A673 (cell line): ENCODE data around the gene HS6ST2. TPM values are rescaled to one million over a fixed set of nuclear protein-coding genes. Genes with fewer than 3 reads are reported as not detected.

ENCODE experiments used
- BruUV-seq: library from RNA; stranded (reverse); fragments of 400-500 nt; replicated peaks from 2 replicates; lab custom pipeline; 2021; lab: Mats Ljungman, UMichigan
- CTCF ChIA-PET: fragments of 300-600 bp; sonication (Branson Sonifier 250); formaldehyde crosslinking; loops from one replicate; lab custom pipeline; 2022; ENCODE audit warnings: antibody characterized with exemption; lab: Charles Lee
- POLR2A ChIA-PET: fragments of 300-600 bp; sonication (Branson Sonifier 250); formaldehyde crosslinking; loops from one replicate; lab custom pipeline; 2022; ENCODE audit warnings: antibody characterized with exemption; ENCODE audit not compliant: low non-redundant PET; lab: Charles Lee
- DNase-seq: peaks from one replicate; pipeline ENCODE4 v3.0.0-alpha.2; 2015; ENCODE audit warnings: low spot score
- H3K27ac ChIP-seq: fragments of 200-600 bp; sonication (generic); 2 replicates; pipeline ENCODE4 v1.5.1; 2016; ENCODE audit warnings: mixed run types, low read depth, mild to moderate bottlenecking, mixed read lengths, antibody characterized with exemption, low read length; ENCODE audit not compliant: poor library complexity, severe bottlenecking
- H3K27me3 ChIP-seq: fragments of 200-600 bp; sonication (generic); replicated peaks from 2 replicates; pipeline ENCODE4 v1.6.1; 2017; ENCODE audit warnings: mixed run types, low read depth, mild to moderate bottlenecking, mixed read lengths, antibody characterized with exemption, low read length; ENCODE audit not compliant: insufficient read depth, poor library complexity
- H3K36me3 ChIP-seq: fragments of 200-600 bp; sonication (generic); 2 replicates; pipeline ENCODE4 v1.6.1; 2016; ENCODE audit warnings: mixed run types, mild to moderate bottlenecking, mixed read lengths, antibody characterized with exemption, low read length; ENCODE audit not compliant: insufficient read depth, poor library complexity, severe bottlenecking
- H3K4me1 ChIP-seq: fragments of 200-600 bp; sonication (generic); 2 replicates; pipeline ENCODE4 v1.6.1; 2017; ENCODE audit warnings: mixed run types, mild to moderate bottlenecking, mixed read lengths, antibody characterized with exemption, low read length; ENCODE audit not compliant: insufficient read depth, poor library complexity, severe bottlenecking
- H3K4me3 ChIP-seq: fragments of 200-600 bp; sonication (generic); 2 replicates; pipeline ENCODE4 v1.5.1; 2016; ENCODE audit warnings: low read depth, mixed run types, mild to moderate bottlenecking, mixed read lengths, low read length; ENCODE audit not compliant: poor library complexity, severe bottlenecking
- H3K9me3 ChIP-seq: fragments of 200-600 bp; sonication (generic); 2 replicates; pipeline ENCODE4 v1.6.1; 2016; ENCODE audit warnings: mixed run types, low read depth, mild to moderate bottlenecking, mixed read lengths, antibody characterized with exemption, low read length; ENCODE audit not compliant: poor library complexity, severe bottlenecking
- EZH2 ChIP-seq: fragments of 200-600 bp; sonication (generic); IDR thresholded peaks from 2 replicates; pipeline ENCODE4 v1.6.1; 2017; ENCODE audit warnings: borderline replicate concordance, low read depth, mild to moderate bottlenecking, mixed read lengths, antibody characterized with exemption, low read length; ENCODE audit not compliant: poor library complexity, severe bottlenecking
- intact Hi-C: fragments of 100-400 bp; cut with micrococcal nuclease; formaldehyde crosslinking; loops from one replicate; pipeline ENCODE4 v1.10.0; 2022; ENCODE audit not compliant: unreplicated experiment
- total RNA-seq: library from RNA; stranded (reverse); gene quantifications from 2 replicates; pipeline ENCODE4 v1.2.3, GENCODE V29; 2021
- TF ChIP-seq, protein P1 (sequence below): fragments of 300-800, 200-600 bp; sonication (generic); conservative IDR thresholded peaks from 2 replicates; pipeline ENCODE4 v1.5.1; 2017; ENCODE audit warnings: low read depth, mild to moderate bottlenecking, antibody characterized with exemption, low read length, moderate library complexity, mixed read lengths

The HS6ST2 gene
- total RNA-seq, 1 experiment from 2014 or later: 6.9 TPM

GRCh38 chrX:132933170-132933569, 25.3 kb downstream of the HS6ST2 start:
- BruUV-seq: no TSS peak
- Histone ChIP-seq H3K4me1 (no peaks in the 10 kb centered on the region), H3K27me3 (no peaks in the 10 kb centered on the region), H3K9me3 (no peaks in the 10 kb centered on the region), H3K4me3 (no peak overlapping the region), H3K27ac (no peak overlapping the region), H3K36me3 (no peaks in the 10 kb centered on the region)
- TF ChIP-seq, protein P1, sequence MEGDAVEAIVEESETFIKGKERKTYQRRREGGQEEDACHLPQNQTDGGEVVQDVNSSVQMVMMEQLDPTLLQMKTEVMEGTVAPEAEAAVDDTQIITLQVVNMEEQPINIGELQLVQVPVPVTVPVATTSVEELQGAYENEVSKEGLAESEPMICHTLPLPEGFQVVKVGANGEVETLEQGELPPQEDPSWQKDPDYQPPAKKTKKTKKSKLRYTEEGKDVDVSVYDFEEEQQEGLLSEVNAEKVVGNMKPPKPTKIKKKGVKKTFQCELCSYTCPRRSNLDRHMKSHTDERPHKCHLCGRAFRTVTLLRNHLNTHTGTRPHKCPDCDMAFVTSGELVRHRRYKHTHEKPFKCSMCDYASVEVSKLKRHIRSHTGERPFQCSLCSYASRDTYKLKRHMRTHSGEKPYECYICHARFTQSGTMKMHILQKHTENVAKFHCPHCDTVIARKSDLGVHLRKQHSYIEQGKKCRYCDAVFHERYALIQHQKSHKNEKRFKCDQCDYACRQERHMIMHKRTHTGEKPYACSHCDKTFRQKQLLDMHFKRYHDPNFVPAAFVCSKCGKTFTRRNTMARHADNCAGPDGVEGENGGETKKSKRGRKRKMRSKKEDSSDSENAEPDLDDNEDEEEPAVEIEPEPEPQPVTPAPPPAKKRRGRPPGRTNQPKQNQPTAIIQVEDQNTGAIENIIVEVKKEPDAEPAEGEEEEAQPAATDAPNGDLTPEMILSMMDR: no peak
- no peak for TF ChIP-seq EZH2
- ChIA-PET POLR2A (no interaction called here), CTCF (no interaction called here)
- intact Hi-C loops: no loop called here
- no peak for DNase-seq

GRCh38 chrX:132924426-132924825, 34.0 kb downstream of the HS6ST2 start:
- H3K27ac ChIP-seq: no peak overlapping the region
- no peaks in the 10 kb centered on the region for H3K36me3 ChIP-seq
- peaks cover 3% of the 10 kb centered on the region for H3K27me3 ChIP-seq
- ChIA-PET POLR2A (no interaction called here), CTCF (no interaction called here)
- H3K4me1 ChIP-seq: no peaks in the 10 kb centered on the region
- BruUV-seq: no TSS peak
- H3K9me3 ChIP-seq: no peaks in the 10 kb centered on the region
- intact Hi-C loops: no loop called here
- no peak for DNase-seq
- TF ChIP-seq, protein P1: no peak
- no peak for TF ChIP-seq EZH2
- H3K4me3 ChIP-seq: no peak overlapping the region

GRCh38 chrX:132918523-132918922, 39.9 kb downstream of the HS6ST2 start:
- H3K27ac ChIP-seq: no peak overlapping the region
- CTCF ChIA-PET: no interaction called here
- intact Hi-C loops: no loop called here
- no peaks in the 10 kb centered on the region for H3K36me3 ChIP-seq
- TF ChIP-seq, protein P1: no peak
- no peak for TF ChIP-seq EZH2
- no peaks in the 10 kb centered on the region for H3K9me3 ChIP-seq
- no TSS peak for BruUV-seq
- H3K4me1 ChIP-seq: no peaks in the 10 kb centered on the region
- no peak overlapping the region for H3K4me3 ChIP-seq
- peaks cover 3% of the 10 kb centered on the region for H3K27me3 ChIP-seq
- no peak for DNase-seq
- POLR2A ChIA-PET: no interaction called here
